ENCODE measurements around the gene DNAJC21. TPM values are rescaled to one million over a fixed set of nuclear protein-coding genes. Genes with fewer than 3 reads are reported as not detected.
A peak's percentile ranks its signal among the peaks of the same experiment; 100 is the strongest.

The DNAJC21 gene
- total and polyA plus RNA-seq, 9 of the 15 experiments (the other 6 are each of a cell fraction or from before 2014, with no cell fraction given), result 26.6 to 105 (median 70.7) TPM

DNA sequence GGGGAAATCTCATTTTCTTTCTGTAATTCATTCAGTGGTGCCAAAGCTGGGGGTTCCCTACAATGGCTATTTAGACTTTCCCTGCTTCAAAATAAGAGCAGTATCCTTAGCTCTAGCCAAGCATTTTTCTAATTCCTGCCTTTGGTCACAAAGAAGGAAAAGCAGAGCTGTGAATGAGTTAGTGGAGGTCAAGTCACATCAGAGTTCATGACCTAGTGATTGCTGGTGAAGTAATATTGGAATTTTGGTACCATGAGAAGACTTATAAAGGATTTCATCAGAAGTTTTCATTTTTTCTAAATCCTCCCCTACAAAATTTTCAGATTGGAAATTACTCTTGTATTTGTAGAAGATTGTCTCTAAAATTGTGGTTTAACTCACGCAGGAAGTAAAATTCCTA lies 28.0 kb downstream of the DNAJC21 start:
- 88% methylated on average over 1 of the region's 1 CpG for WGBS (ENCODE audit: insufficient coverage, low coverage, missing lambda C conversion rate)
- intact Hi-C loops (cut with micrococcal nuclease) (no loop called here), in situ Hi-C loops (cut with MboI) (no loop called here)
- Histone ChIP-seq H3K36me3 (ENCODE audit: control insufficient read depth, insufficient read depth, low read length) (peaks cover 42% of the 10 kb centered on the region), H3K9me1 (ENCODE audit: control insufficient read depth, insufficient read depth, low read length) (no peaks in the 10 kb centered on the region), H3K4me1 (replicated peaks in 1 of 2; ENCODE audit: control insufficient read depth in 2 of 2, insufficient read depth in 2 of 2, low read length in 2 of 2) (no peaks in the 10 kb centered on the region), H3K79me2 (ENCODE audit: control insufficient read depth, insufficient read depth, low read length) (no peaks in the 10 kb centered on the region), H3K9ac (ENCODE audit: insufficient read depth in 1 of 2, low read depth in 2 of 2, low read length in 2 of 2) (no peak overlapping the region), H3K4me3 (no peak overlapping the region), H3K4me2 (ENCODE audit: insufficient read depth, low read length) (no peak overlapping the region), H2AFZ (ENCODE audit: low read depth, low read length) (no peak overlapping the region), H3K27ac (ENCODE audit: extremely low read depth, low read depth, low read length) (no peak overlapping the region), H4K20me1 (replicated peaks; ENCODE audit: control insufficient read depth, insufficient read depth, low read length) (no peaks in the 10 kb centered on the region), H3K27me3 (ENCODE audit: control insufficient read depth in 2 of 2, insufficient read depth in 2 of 2, low read length in 2 of 2) (no peaks in the 10 kb centered on the region), H3K9me3 (replicated peaks; ENCODE audit: control insufficient read depth, insufficient read depth, low read depth, low read length) (no peaks in the 10 kb centered on the region)
- no peak for DNase-seq (ENCODE audit: extremely low read depth in 1 of 4, low spot score in 3 of 4)
- TF ChIP-seq MYNN (IDR thresholded peaks at IDR 0.05) (peak; percentile 39; the same call in 1 of the 2 replicates), MYNN (CRISPR knock-in tag; IDR thresholded peaks at IDR 0.05) (no peak), ZC3H11A (IDR thresholded peaks at IDR 0.05; ENCODE audit: low read depth, low read length) (no peak)
- no TSS peak for BruUV-seq (replicated peaks)
- ChIA-PET CTCF (ENCODE audit: low intra/inter-chr PET ratio) (interaction anchor here (0.6 to 1.3 kb wide), 2 partner anchors 46 to 249 kb away, joined by 3 to 8 read pairs; no protein-coding TSS in a partner anchor), POLR2A (interaction anchor here (0.8 to 1.1 kb wide), 2 partner anchors 10 to 27 kb away, joined by 3 to 4 read pairs; no protein-coding TSS in a partner anchor)
- no peak for ATAC-seq
- FAIRE-seq, result no peak

DNA sequence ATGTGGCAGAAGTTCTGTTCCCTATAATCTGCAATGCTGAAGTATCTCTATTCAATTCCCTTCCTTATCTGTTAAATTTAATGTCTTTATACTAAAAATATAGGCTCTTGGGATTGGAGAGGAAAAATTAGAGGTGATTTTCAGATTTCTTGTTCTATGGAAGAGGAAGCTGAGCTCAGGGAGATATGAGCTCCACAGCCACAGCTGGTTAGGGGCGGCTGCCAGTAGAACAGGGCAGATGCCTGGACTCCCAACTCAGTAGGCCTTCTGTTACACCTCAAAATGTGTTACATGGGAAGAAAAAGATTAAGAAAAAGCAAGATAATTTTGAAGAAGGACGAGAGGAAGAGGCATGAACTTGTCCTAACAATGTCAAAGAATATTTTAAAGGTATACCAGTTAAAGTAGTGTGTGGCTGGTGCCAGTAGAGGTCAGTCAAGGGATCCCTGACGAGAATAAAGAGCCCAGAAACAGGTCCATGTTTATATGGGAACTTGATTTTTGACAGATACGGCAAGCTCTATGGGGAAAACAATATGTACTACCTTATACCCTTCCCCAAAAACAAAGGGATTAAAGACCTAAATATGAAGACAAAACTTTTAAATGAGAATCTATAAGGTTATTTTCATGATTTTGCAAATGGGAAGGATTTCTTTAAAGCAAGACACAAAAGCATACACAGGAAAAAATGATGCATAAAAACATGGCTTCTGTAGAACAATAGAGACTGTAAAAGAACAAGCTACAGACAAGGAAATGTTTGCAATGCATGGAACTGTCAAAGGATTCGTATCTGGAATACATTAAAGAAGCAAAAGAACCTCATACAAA lies 28.7 kb downstream of the DNAJC21 start:
- peak; percentile 91 for ATAC-seq
- CTCF ChIA-PET (ENCODE audit: low intra/inter-chr PET ratio), result interaction anchor here (1.3 kb wide), 1 partner anchor 45 kb away, joined by 8 read pairs; no protein-coding TSS in a partner anchor
- in situ Hi-C loops (cut with MboI), result no loop called here

More for the DNA sequence above, 28.7 kb downstream of the DNAJC21 start:
- Histone ChIP-seq H3K79me2 (ENCODE audit: control insufficient read depth, insufficient read depth, low read length) (no peaks in the 10 kb centered on the region), H3K9me3 (replicated peaks; ENCODE audit: control insufficient read depth, insufficient read depth, low read depth, low read length) (no peaks in the 10 kb centered on the region), H3K27ac (ENCODE audit: extremely low read depth, low read depth, low read length) (no peak overlapping the region), H3K4me3 (no peak overlapping the region), H4K20me1 (replicated peaks; ENCODE audit: control insufficient read depth, insufficient read depth, low read length) (no peaks in the 10 kb centered on the region), H3K4me2 (ENCODE audit: insufficient read depth, low read length) (no peak overlapping the region), H3K9me1 (ENCODE audit: control insufficient read depth, insufficient read depth, low read length) (no peaks in the 10 kb centered on the region), H2AFZ (ENCODE audit: low read depth, low read length) (no peak overlapping the region), H3K4me1 (replicated peaks in 1 of 2; ENCODE audit: control insufficient read depth in 2 of 2, insufficient read depth in 2 of 2, low read length in 2 of 2) (no peaks in the 10 kb centered on the region), H3K36me3 (ENCODE audit: control insufficient read depth, insufficient read depth, low read length) (peaks cover 36% of the 10 kb centered on the region), H3K9ac (ENCODE audit: insufficient read depth in 1 of 2, low read depth in 2 of 2, low read length in 2 of 2) (no peak overlapping the region), H3K27me3 (ENCODE audit: control insufficient read depth in 2 of 2, insufficient read depth in 2 of 2, low read length in 2 of 2) (no peaks in the 10 kb centered on the region)
- FAIRE-seq, result peak; percentile 83
- POLR2A ChIA-PET, result interaction anchor here (0.8 to 1.1 kb wide), 2 partner anchors 9 to 28 kb away, joined by 3 to 4 read pairs; no protein-coding TSS in a partner anchor
- WGBS (ENCODE audit: insufficient coverage, low coverage, missing lambda C conversion rate), result 43% methylated on average over 5 of the region's 5 CpGs
- intact Hi-C loops (cut with micrococcal nuclease), result loop anchor here (1.0 kb wide), 1 partner anchor 45 kb away; no protein-coding TSS in a partner anchor
- no peak for TF ChIP-seq MTA1 (IDR thresholded peaks at IDR 0.05; ENCODE audit: borderline replicate concordance)
- peak; percentile 26 for TF ChIP-seq POLR2B (IDR thresholded peaks at IDR 0.05; ENCODE audit: low read depth, partially characterized antibody)
- peak in 1 of 2 experiments; percentile 44; a peak in 1 of 4 replicates for TF ChIP-seq FOXK2 (conservative IDR thresholded peaks at IDR 0.05 in 1 of 2, IDR thresholded peaks at IDR 0.05 in 1 of 2; ENCODE audit: low read depth in 2 of 2)
- TF ChIP-seq, protein P1, sequence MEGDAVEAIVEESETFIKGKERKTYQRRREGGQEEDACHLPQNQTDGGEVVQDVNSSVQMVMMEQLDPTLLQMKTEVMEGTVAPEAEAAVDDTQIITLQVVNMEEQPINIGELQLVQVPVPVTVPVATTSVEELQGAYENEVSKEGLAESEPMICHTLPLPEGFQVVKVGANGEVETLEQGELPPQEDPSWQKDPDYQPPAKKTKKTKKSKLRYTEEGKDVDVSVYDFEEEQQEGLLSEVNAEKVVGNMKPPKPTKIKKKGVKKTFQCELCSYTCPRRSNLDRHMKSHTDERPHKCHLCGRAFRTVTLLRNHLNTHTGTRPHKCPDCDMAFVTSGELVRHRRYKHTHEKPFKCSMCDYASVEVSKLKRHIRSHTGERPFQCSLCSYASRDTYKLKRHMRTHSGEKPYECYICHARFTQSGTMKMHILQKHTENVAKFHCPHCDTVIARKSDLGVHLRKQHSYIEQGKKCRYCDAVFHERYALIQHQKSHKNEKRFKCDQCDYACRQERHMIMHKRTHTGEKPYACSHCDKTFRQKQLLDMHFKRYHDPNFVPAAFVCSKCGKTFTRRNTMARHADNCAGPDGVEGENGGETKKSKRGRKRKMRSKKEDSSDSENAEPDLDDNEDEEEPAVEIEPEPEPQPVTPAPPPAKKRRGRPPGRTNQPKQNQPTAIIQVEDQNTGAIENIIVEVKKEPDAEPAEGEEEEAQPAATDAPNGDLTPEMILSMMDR (IDR thresholded peaks at IDR 0.05 in 2 of 3, conservative IDR thresholded peaks at IDR 0.05 in 1 of 3; ENCODE audit: insufficient read depth in 2 of 3, low read depth in 1 of 3, low read length in 3 of 3), result peak; percentile 50 to 77 (median 72); a peak in 5 of 6 replicates
- TF ChIP-seq, protein P2, sequence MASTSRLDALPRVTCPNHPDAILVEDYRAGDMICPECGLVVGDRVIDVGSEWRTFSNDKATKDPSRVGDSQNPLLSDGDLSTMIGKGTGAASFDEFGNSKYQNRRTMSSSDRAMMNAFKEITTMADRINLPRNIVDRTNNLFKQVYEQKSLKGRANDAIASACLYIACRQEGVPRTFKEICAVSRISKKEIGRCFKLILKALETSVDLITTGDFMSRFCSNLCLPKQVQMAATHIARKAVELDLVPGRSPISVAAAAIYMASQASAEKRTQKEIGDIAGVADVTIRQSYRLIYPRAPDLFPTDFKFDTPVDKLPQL (IDR thresholded peaks at IDR 0.05; ENCODE audit: extremely low read depth, insufficient read length), result no peak
- no peak for TF ChIP-seq ZNF431 (CRISPR knock-in tag; IDR thresholded peaks at IDR 0.05)
- TF ChIP-seq CREM (IDR thresholded peaks at IDR 0.05; ENCODE audit: low read depth), result 0 out of 2 replicates have a peak, but pooled peaks have one; percentile 6
- peak in 1 of 2 experiments; percentile 32; a peak in 2 of 4 replicates for TF ChIP-seq RAD21 (CRISPR knock-in tag; conservative IDR thresholded peaks at IDR 0.05 in 1 of 2, IDR thresholded peaks at IDR 0.05 in 1 of 2)
- DNase-seq (ENCODE audit: extremely low read depth in 1 of 4, low spot score in 3 of 4), result peak; percentile 43 to 54 (median 46)
- BruUV-seq (replicated peaks), result no TSS peak
